ENCODE data around the gene MCTP1. TPM values are rescaled to one million over a fixed set of nuclear protein-coding genes. Genes with fewer than 3 reads are reported as not detected.
"Not testable (repeated sequence)": the region's sequence is repeated elsewhere in the genome, so short reads cannot be mapped to it uniquely, and the experiment has no call there.

Gene MCTP1
- total RNA-seq, 2 donors from 2014 or later = 5.1 to 10.0 TPM

- Histone ChIP-seq H3K9me3 (no peaks in the 10 kb centered on the region), H3K27ac (no peak overlapping the region), H3K4me1 (no peaks in the 10 kb centered on the region), H3K36me3 (no peaks in the 10 kb centered on the region), H3K27me3 (no peaks in the 10 kb centered on the region), H3K4me3 (no peak overlapping the region)
- TF ChIP-seq, protein P1, sequence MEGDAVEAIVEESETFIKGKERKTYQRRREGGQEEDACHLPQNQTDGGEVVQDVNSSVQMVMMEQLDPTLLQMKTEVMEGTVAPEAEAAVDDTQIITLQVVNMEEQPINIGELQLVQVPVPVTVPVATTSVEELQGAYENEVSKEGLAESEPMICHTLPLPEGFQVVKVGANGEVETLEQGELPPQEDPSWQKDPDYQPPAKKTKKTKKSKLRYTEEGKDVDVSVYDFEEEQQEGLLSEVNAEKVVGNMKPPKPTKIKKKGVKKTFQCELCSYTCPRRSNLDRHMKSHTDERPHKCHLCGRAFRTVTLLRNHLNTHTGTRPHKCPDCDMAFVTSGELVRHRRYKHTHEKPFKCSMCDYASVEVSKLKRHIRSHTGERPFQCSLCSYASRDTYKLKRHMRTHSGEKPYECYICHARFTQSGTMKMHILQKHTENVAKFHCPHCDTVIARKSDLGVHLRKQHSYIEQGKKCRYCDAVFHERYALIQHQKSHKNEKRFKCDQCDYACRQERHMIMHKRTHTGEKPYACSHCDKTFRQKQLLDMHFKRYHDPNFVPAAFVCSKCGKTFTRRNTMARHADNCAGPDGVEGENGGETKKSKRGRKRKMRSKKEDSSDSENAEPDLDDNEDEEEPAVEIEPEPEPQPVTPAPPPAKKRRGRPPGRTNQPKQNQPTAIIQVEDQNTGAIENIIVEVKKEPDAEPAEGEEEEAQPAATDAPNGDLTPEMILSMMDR (IDR thresholded peaks at IDR 0.05) = no peak
- no peak for DNase-seq (ENCODE audit: low spot score)
Measured at GRCh38 chr5:94849324-94849723, 435.6 kb downstream of the MCTP1 start.

GRCh38 chr5:94847726-94848125, 437.2 kb downstream of the MCTP1 start:
- Histone ChIP-seq H3K27me3 (no peaks in the 10 kb centered on the region), H3K9me3 (no peaks in the 10 kb centered on the region), H3K4me3 (no peak overlapping the region), H3K4me1 (no peaks in the 10 kb centered on the region), H3K27ac (no peak overlapping the region), H3K36me3 (no peaks in the 10 kb centered on the region)
- TF ChIP-seq, protein P1 (IDR thresholded peaks at IDR 0.05) = no peak
- DNase-seq (ENCODE audit: low spot score) = no peak

- Histone ChIP-seq H3K27ac (no peak overlapping the region), H3K27me3 (no peaks in the 10 kb centered on the region), H3K9me3 (no peaks in the 10 kb centered on the region), H3K36me3 (no peaks in the 10 kb centered on the region), H3K4me1 (no peaks in the 10 kb centered on the region), H3K4me3 (no peak overlapping the region)
- no peak for DNase-seq (ENCODE audit: low spot score)
- TF ChIP-seq, protein P1 (IDR thresholded peaks at IDR 0.05) = no peak
Measured at GRCh38 chr5:94847019-94847418, 437.9 kb downstream of the MCTP1 start.

DNA sequence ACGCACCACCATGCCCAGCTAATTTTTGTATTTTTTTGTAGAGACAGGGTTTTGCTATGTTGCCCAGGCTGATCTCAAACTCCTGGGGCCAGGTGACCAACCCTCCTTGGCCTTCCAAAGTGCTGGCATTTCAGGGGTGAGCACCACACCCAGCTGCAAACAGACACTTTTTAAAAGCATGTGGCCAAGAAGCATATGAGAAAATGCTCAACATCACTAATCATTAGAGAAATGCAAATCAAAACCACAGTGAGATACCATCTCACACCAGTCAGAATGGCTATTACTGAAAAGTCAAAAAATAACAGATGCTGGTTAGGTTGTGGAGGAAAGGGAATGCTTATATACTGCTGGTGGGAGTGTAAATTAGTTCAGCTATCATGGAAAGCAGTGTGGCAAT, 439.2 kb downstream of the MCTP1 start:
- not testable (repeated sequence) for H3K9me3 ChIP-seq; H3K27ac ChIP-seq; H3K36me3 ChIP-seq; H3K4me3 ChIP-seq; DNase-seq (ENCODE audit: low spot score); H3K27me3 ChIP-seq; H3K4me1 ChIP-seq

DNA sequence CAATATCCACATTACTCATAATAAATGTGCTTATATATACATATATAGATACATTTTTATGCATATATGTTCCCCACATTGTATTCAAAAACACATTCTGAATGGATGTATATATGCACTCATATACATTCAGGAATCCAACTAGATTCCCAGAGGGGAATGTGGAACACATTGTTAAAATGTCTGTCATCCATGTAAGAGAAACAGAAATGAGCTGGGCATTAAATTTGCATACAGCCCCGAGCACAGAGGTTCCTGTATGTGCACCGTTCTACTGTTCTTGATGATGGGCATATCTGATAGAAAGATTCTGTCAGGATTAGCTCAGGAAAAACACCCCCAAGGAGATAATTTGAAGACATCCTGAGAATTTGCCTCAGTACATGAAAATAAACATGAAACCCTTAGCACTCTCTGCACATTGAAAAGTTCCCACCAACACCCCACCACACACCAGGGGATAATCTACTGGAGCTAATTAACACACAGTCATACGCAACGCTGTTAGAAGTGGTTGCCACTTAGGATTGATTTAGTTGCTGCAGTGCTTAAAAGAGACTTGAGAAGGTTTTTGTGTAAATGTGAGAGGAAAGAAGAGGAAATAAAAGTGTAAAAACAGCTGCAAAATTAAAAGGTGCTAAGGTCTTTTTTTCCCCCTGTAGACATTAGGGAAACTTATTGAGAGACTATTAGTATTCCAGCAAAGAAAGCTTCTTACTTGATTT, 443.1 kb downstream of the MCTP1 start:
- no peak overlapping the region for H3K27ac ChIP-seq

GRCh38 chr5:94833851-94834250, 451.0 kb downstream of the MCTP1 start:
- H3K4me1 ChIP-seq = no peaks in the 10 kb centered on the region
- H3K9me3 ChIP-seq = no peaks in the 10 kb centered on the region
- H3K4me3 ChIP-seq = no peak overlapping the region

More for the DNA sequence above, 443.1 kb downstream of the MCTP1 start:
- no peaks in the 10 kb centered on the region for H3K36me3 ChIP-seq
- no peak overlapping the region for H3K4me3 ChIP-seq
- no peaks in the 10 kb centered on the region for H3K27me3 ChIP-seq
- TF ChIP-seq, protein P1 (IDR thresholded peaks at IDR 0.05) = no peak
- DNase-seq (ENCODE audit: low spot score) = no peak
- no peaks in the 10 kb centered on the region for H3K4me1 ChIP-seq
- H3K9me3 ChIP-seq = no peaks in the 10 kb centered on the region

More at GRCh38 chr5:94833851-94834250, 451.0 kb downstream of the MCTP1 start:
- TF ChIP-seq, protein P1 (IDR thresholded peaks at IDR 0.05) = no peak
- Histone ChIP-seq H3K27me3 (no peaks in the 10 kb centered on the region), H3K27ac (no peak overlapping the region), H3K36me3 (no peaks in the 10 kb centered on the region)
- DNase-seq (ENCODE audit: low spot score) = no peak

All from right atrium auricular region (tissue), 2 donors.